Measurements from ENCODE around the gene IGF2BP1. TPM values are rescaled to one million over a fixed set of nuclear protein-coding genes. Genes with fewer than 3 reads are reported as not detected.
"Not testable (repeated sequence)": the region's sequence is repeated elsewhere in the genome, so short reads cannot be mapped to it uniquely, and the experiment has no call there.

The IGF2BP1 gene
- total and polyA plus RNA-seq, 8 donors: under 0.01 to 1.0 TPM; not detected in 6

DNA sequence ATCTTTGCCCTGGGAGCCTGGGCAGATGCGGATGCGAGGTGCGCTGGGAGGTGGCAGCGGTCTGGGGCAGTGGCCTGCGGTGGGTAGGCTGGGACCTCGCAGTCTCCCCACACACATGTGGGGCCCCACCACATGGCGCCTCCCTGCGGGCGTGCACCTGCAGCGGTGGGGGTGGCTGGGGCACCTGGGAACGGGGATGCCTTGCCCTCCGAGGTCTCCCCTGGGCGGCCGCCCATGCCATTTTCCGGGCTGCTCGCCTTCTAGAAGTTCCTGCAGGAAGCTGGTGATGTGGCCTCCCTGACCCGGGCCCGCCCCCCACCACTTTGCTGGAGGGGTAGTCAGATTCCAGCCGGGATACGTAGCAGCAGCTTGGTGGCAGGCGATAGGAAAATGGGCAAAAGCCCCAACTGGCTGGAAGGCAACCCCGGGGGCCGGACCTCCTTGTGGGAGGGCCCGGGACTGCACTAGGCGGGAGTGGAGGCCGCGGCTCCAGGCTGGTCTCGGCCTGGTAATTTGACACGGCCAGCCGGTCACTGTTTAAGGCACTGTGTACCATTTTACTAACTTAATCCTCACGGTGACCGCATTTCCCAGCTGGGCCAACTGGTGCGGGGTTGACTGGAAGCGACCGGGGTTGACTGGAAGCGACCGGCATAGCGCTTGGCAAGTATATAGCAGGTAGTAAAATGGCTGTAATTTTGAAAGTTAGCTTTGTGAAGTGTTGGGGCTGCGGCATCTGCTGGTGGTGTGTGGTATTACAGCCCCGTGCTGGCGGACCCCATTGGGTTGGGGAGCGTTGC, 38.5 kb downstream of the IGF2BP1 start:
- no peak for FAIRE-seq
- Histone ChIP-seq H3K4me3 (peak overlapping the region in 1 of 4 donors; percentile 4), H3K27me3 (peaks cover 0 to 6% (median 0%) of the 10 kb centered on the region in 4 donors), H3K4me1 (no peaks in the 10 kb centered on the region), H3K36me3 (no peaks in the 10 kb centered on the region), H3K27ac (no peak overlapping the region), H3K9me3 (no peaks in the 10 kb centered on the region)
- peak in 4 of 6 donors; percentile 36 to 66 (median 52) for DNase-seq
- TF ChIP-seq, protein P1, sequence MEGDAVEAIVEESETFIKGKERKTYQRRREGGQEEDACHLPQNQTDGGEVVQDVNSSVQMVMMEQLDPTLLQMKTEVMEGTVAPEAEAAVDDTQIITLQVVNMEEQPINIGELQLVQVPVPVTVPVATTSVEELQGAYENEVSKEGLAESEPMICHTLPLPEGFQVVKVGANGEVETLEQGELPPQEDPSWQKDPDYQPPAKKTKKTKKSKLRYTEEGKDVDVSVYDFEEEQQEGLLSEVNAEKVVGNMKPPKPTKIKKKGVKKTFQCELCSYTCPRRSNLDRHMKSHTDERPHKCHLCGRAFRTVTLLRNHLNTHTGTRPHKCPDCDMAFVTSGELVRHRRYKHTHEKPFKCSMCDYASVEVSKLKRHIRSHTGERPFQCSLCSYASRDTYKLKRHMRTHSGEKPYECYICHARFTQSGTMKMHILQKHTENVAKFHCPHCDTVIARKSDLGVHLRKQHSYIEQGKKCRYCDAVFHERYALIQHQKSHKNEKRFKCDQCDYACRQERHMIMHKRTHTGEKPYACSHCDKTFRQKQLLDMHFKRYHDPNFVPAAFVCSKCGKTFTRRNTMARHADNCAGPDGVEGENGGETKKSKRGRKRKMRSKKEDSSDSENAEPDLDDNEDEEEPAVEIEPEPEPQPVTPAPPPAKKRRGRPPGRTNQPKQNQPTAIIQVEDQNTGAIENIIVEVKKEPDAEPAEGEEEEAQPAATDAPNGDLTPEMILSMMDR (IDR thresholded peaks at IDR 0.05): peak; percentile 26 to 60 (median 42)
- intact Hi-C loops (cut with DNase I): loop anchor here in 1 of 3 donors (10.0 kb wide), 1 partner anchor 311 kb away; the partner anchor contains the start of genes HOXB13, PRAC1 and PRAC2
- WGBS, 2 donors: 63 to 65% methylated on average over 42 of the region's 42 CpGs
- ATAC-seq: peak; percentile 42 to 78 (median 76)

DNA sequence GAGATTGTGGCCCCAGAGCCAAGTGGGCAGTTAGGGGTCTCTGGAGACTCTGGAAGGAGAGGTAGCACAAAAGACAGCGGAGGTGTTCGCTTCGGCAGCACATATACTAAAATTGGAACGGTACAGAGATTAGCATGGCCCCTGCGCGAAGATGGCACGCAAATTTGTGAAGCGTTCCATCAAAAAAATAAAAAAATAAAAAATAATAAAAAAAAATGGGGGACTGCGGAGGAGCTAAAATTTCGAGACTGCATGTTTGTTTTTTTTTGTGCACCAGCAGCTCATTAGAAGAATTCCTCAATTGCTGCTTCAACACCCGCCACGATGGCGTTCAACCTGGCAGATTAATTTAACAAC, 39.1 kb downstream of the IGF2BP1 start:
- WGBS, 2 donors: 89 to 90% methylated on average over 13 of the region's 13 CpGs
- ATAC-seq (no peak), FAIRE-seq (no peak), DNase-seq (no peak)
- Histone ChIP-seq H3K36me3 (no peaks in the 10 kb centered on the region), H3K27ac (no peak overlapping the region), H3K4me3 (no peak overlapping the region), H3K4me1 (no peaks in the 10 kb centered on the region), H3K9me3 (no peaks in the 10 kb centered on the region), H3K27me3 (peaks cover 0 to 6% (median 0%) of the 10 kb centered on the region in 4 donors)
- TF ChIP-seq, protein P1 (IDR thresholded peaks at IDR 0.05): peak in 1 of 4 donors; percentile 2
- intact Hi-C loops (cut with DNase I): loop anchor here in 1 of 3 donors (10.0 kb wide), 1 partner anchor 311 kb away; the partner anchor contains the start of genes HOXB13, PRAC1 and PRAC2

DNA sequence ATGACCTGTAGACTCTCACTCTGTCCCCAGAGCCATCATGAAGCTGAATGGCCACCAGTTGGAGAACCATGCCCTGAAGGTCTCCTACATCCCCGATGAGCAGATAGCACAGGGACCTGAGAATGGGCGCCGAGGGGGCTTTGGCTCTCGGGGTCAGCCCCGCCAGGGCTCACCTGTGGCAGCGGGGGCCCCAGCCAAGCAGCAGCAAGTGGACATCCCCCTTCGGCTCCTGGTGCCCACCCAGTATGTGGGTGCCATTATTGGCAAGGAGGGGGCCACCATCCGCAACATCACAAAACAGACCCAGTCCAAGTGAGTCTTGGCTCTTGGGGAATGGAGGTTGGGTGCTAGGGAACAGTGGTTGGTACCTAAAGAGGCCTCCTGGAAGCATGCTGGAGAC, 41.0 kb downstream of the IGF2BP1 start:
- Histone ChIP-seq H3K4me1 (no peaks in the 10 kb centered on the region), H3K27ac (no peak overlapping the region), H3K36me3 (no peaks in the 10 kb centered on the region), H3K9me3 (no peaks in the 10 kb centered on the region), H3K27me3 (peaks cover 0 to 6% (median 0%) of the 10 kb centered on the region in 4 donors), H3K4me3 (no peak overlapping the region)
- 91 to 93% methylated on average over 8 of the region's 8 CpGs for WGBS, 2 donors
- FAIRE-seq (no peak), DNase-seq (no peak), ATAC-seq (no peak)
- TF ChIP-seq, protein P1 (IDR thresholded peaks at IDR 0.05): no peak
- intact Hi-C loops (cut with DNase I): loop anchor here in 1 of 3 donors (10.0 kb wide), 1 partner anchor 313 kb away; the partner anchor contains the start of genes HOXB13, PRAC1 and PRAC2

DNA sequence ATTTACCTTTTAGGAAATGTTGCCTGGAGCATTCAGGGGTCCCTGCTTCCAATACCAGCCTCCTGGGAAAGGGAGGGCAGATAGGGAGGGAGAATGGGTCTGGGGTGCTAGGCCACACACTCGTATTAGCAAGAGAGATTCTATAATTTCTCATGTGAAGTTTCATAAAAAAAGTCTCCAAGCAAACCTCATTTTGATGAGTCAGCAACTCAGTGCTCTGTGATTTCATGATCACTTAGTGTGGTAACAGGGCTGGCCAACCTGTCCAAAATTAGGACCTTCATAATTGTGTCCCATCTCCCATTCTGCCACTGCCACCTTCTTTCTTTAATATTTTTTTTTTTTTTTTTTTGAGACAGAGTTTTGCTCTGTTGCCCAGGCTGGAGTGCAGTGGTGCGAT, 41.4 kb downstream of the IGF2BP1 start:
- H3K36me3 ChIP-seq: no peaks in the 10 kb centered on the region
- H3K4me3 ChIP-seq: no peak overlapping the region
- FAIRE-seq (no peak), ATAC-seq (no peak), DNase-seq (no peak)
- H3K9me3 ChIP-seq: no peaks in the 10 kb centered on the region
- WGBS, 2 donors: 52 to 65% methylated on average over 1 of the region's 2 CpGs
- TF ChIP-seq, protein P1 (IDR thresholded peaks at IDR 0.05): no peak
- peaks cover 0 to 6% (median 0%) of the 10 kb centered on the region in 4 donors for H3K27me3 ChIP-seq
- no peaks in the 10 kb centered on the region for H3K4me1 ChIP-seq
- no peak overlapping the region for H3K27ac ChIP-seq
- intact Hi-C loops (cut with DNase I): loop anchor here in 1 of 3 donors (10.0 kb wide), 1 partner anchor 314 kb away; the partner anchor contains the start of genes HOXB13, PRAC1 and PRAC2

DNA sequence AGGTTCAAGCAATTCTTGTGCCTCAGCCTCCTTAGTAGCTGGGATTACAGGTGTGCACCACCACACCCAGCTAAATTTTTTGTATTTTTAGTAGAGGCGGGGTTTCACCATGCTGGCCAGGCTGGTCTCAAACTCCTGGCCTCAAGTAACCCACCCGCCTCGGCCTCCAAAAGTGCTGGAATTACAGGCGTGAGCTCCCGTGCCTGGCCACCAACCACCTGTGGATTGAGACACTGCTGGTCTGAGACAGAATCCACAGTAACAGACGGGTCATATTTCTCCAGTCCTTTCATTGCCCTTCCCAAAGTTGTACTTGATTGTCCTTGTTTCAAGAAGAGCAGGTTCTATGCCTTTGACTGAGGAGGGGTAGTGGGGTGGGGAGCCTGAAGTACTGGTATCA, 42.3 kb downstream of the IGF2BP1 start:
- not testable (repeated sequence) for H3K9me3 ChIP-seq, H3K27ac ChIP-seq, H3K36me3 ChIP-seq, ATAC-seq, H3K27me3 ChIP-seq, H3K4me3 ChIP-seq, DNase-seq, FAIRE-seq, H3K4me1 ChIP-seq
- intact Hi-C loops (cut with DNase I): loop anchor here in 1 of 3 donors (10.0 kb wide), 1 partner anchor 315 kb away; the partner anchor contains the start of genes HOXB13, PRAC1 and PRAC2
- 67 to 87% methylated on average over 6 of the region's 6 CpGs for WGBS, 2 donors
